ENCODE data around the gene HMCES. TPM values are rescaled to one million over a fixed set of nuclear protein-coding genes. Genes with fewer than 3 reads are reported as not detected.

HMCES gene
- total RNA-seq, 1 donor from 2014 or later = 31.4 TPM

- Histone ChIP-seq H3K4me3 (ENCODE audit: low read depth, low read length) (no peak overlapping the region), H3K36me3 (ENCODE audit: control insufficient read depth, insufficient read depth, low read length) (no peaks in the 10 kb centered on the region), H3K27me3 (ENCODE audit: control insufficient read depth, insufficient read depth, low read length) (peaks cover 17% of the 10 kb centered on the region)
- TF ChIP-seq CTCF (IDR thresholded peaks at IDR 0.05; ENCODE audit: insufficient read depth, low read length, poor library complexity, severe bottlenecking) = no peak
- DNase-seq (ENCODE audit: low read depth) = no peak
These were observed 62.9 kb downstream of the HMCES start for GRCh38 chr3:129341331-129342141.

GRCh38 chr3:129343643-129344360 lies 65.1 kb downstream of the HMCES start:
- peak; percentile 72 for TF ChIP-seq CTCF (IDR thresholded peaks at IDR 0.05; ENCODE audit: insufficient read depth, low read length, poor library complexity, severe bottlenecking)
- DNase-seq (ENCODE audit: low read depth) = no peak
- peak overlapping the region; percentile 21 for H3K4me3 ChIP-seq (ENCODE audit: low read depth, low read length)
- peaks cover 19% of the 10 kb centered on the region for H3K27me3 ChIP-seq (ENCODE audit: control insufficient read depth, insufficient read depth, low read length)
- no peaks in the 10 kb centered on the region for H3K36me3 ChIP-seq (ENCODE audit: control insufficient read depth, insufficient read depth, low read length)

- Histone ChIP-seq H3K27me3 (ENCODE audit: control insufficient read depth, insufficient read depth, low read length) (peaks cover 21% of the 10 kb centered on the region), H3K4me3 (ENCODE audit: low read depth, low read length) (no peak overlapping the region), H3K36me3 (ENCODE audit: control insufficient read depth, insufficient read depth, low read length) (no peaks in the 10 kb centered on the region)
- DNase-seq (ENCODE audit: low read depth) = no peak
- no peak for TF ChIP-seq CTCF (IDR thresholded peaks at IDR 0.05; ENCODE audit: insufficient read depth, low read length, poor library complexity, severe bottlenecking)
These were observed 66.0 kb downstream of the HMCES start for GRCh38 chr3:129344540-129345220.

- DNase-seq (ENCODE audit: low read depth) = no peak
These were observed 66.6 kb downstream of the HMCES start for GRCh38 chr3:129345281-129345680.

GRCh38 chr3:129345971-129346370 lies 67.3 kb downstream of the HMCES start:
- H3K36me3 ChIP-seq (ENCODE audit: control insufficient read depth, insufficient read depth, low read length) = no peaks in the 10 kb centered on the region
- no peak overlapping the region for H3K4me3 ChIP-seq (ENCODE audit: low read depth, low read length)
- DNase-seq (ENCODE audit: low read depth) = no peak
- H3K27me3 ChIP-seq (ENCODE audit: control insufficient read depth, insufficient read depth, low read length) = peaks cover 21% of the 10 kb centered on the region
- TF ChIP-seq CTCF (IDR thresholded peaks at IDR 0.05; ENCODE audit: insufficient read depth, low read length, poor library complexity, severe bottlenecking) = no peak

More at GRCh38 chr3:129345281-129345680, 66.6 kb downstream of the HMCES start:
- no peaks in the 10 kb centered on the region for H3K36me3 ChIP-seq (ENCODE audit: control insufficient read depth, insufficient read depth, low read length)
- TF ChIP-seq CTCF (IDR thresholded peaks at IDR 0.05; ENCODE audit: insufficient read depth, low read length, poor library complexity, severe bottlenecking) = no peak
- H3K4me3 ChIP-seq (ENCODE audit: low read depth, low read length) = no peak overlapping the region
- H3K27me3 ChIP-seq (ENCODE audit: control insufficient read depth, insufficient read depth, low read length) = peaks cover 21% of the 10 kb centered on the region

All from kidney epithelial cell (primary cell).